H9 (cell line): Measurements from ENCODE around the gene DDX51. TPM values are rescaled to one million over a fixed set of nuclear protein-coding genes. Genes with fewer than 3 reads are reported as not detected.

Source experiments
- DNase-seq: peaks from one replicate; pipeline ENCODE4 v3.0.0-alpha.2; 2017
- H2AFZ ChIP-seq: one replicate; pipeline ENCODE4 v1.6.1; 2013; ENCODE audit warnings: mild to moderate bottlenecking, low read length, control low read depth, moderate library complexity
- H2AK5ac ChIP-seq: 2 replicates; pipeline ENCODE4 v1.6.1; 2013; ENCODE audit warnings: low read length, control low read depth, mixed read lengths; ENCODE audit not compliant: insufficient read length
- H2BK120ac ChIP-seq: one replicate; pipeline ENCODE4 v1.6.1; 2013; ENCODE audit warnings: low read depth, mild to moderate bottlenecking, low read length, control low read depth, inconsistent platforms; ENCODE audit not compliant: poor library complexity, severe bottlenecking
- H2BK12ac ChIP-seq: 2 replicates; pipeline ENCODE4 v1.6.1; 2013; ENCODE audit warnings: low read length, control low read depth, mixed read lengths, low read depth; ENCODE audit not compliant: insufficient read length
- H2BK15ac ChIP-seq: 2 replicates; pipeline ENCODE4 v1.6.1; 2013; ENCODE audit warnings: low read depth, low read length, control low read depth
- H2BK20ac ChIP-seq: one replicate; pipeline ENCODE4 v1.6.1; 2013; ENCODE audit warnings: low read depth, mild to moderate bottlenecking, low read length, control low read depth, inconsistent platforms; ENCODE audit not compliant: poor library complexity, severe bottlenecking
- H2BK5ac ChIP-seq: 2 replicates; pipeline ENCODE4 v1.6.1; 2013; ENCODE audit warnings: low read length, control low read depth, mixed read lengths; ENCODE audit not compliant: insufficient read length
- H3K14ac ChIP-seq: 2 replicates; pipeline ENCODE4 v1.6.1; 2013; ENCODE audit warnings: low read length, control low read depth; ENCODE audit not compliant: insufficient read depth
- H3K18ac ChIP-seq: 2 replicates; pipeline ENCODE4 v1.6.1; 2013; ENCODE audit warnings: low read depth, mild to moderate bottlenecking, mixed read lengths, low read length, control low read depth; ENCODE audit not compliant: insufficient read length
- H3K23ac ChIP-seq: 2 replicates; pipeline ENCODE4 v1.6.1; 2013; ENCODE audit warnings: low read length, control low read depth, mixed read lengths, low read depth; ENCODE audit not compliant: insufficient read length
- H3K23me2 ChIP-seq: 2 replicates; pipeline ENCODE4 v1.6.1; 2013; ENCODE audit warnings: low read depth, mild to moderate bottlenecking, mixed read lengths, low read length, control low read depth; ENCODE audit not compliant: insufficient read length, poor library complexity, severe bottlenecking
- H3K27ac ChIP-seq: 2 replicates; pipeline ENCODE4 v1.5.1; 2013; ENCODE audit warnings: low read length, control low read depth, mixed read lengths, low read depth; ENCODE audit not compliant: insufficient read length
- H3K27me3 ChIP-seq: 2 replicates; pipeline ENCODE4 v1.6.1; 2013; ENCODE audit warnings: low read length, control low read depth, inconsistent platforms; ENCODE audit not compliant: insufficient read depth
- H3K4ac ChIP-seq: 2 replicates; pipeline ENCODE4 v1.6.1; 2013; ENCODE audit warnings: low read depth, mild to moderate bottlenecking, control low read depth, inconsistent platforms, low read length, moderate library complexity
- H3K4me1 ChIP-seq: 2 replicates; pipeline ENCODE4 v1.6.1; 2013; ENCODE audit warnings: low read length, control low read depth, inconsistent platforms; ENCODE audit not compliant: insufficient read depth
- H3K4me2 ChIP-seq: 2 replicates; pipeline ENCODE4 v1.6.1; 2013; ENCODE audit warnings: low read length, control low read depth, mixed read lengths; ENCODE audit not compliant: insufficient read length, insufficient read depth
- H3K56ac ChIP-seq: 2 replicates; pipeline ENCODE4 v1.6.1; 2013; ENCODE audit warnings: low read depth, mild to moderate bottlenecking, mixed read lengths, low read length, control low read depth; ENCODE audit not compliant: insufficient read length
- H3K79me1 ChIP-seq: 2 replicates; pipeline ENCODE4 v1.6.1; 2013; ENCODE audit warnings: low read depth, mild to moderate bottlenecking, moderate library complexity, low read length, control low read depth, inconsistent platforms; ENCODE audit not compliant: insufficient read depth, poor library complexity, severe bottlenecking
- H3K79me2 ChIP-seq: 2 replicates; pipeline ENCODE4 v1.6.1; 2013; ENCODE audit warnings: low read length, control low read depth, inconsistent platforms; ENCODE audit not compliant: insufficient read depth
- H3K9ac ChIP-seq: 2 replicates; pipeline ENCODE4 v1.6.1; 2013; ENCODE audit warnings: low read length, control low read depth, mixed read lengths; ENCODE audit not compliant: insufficient read length; ENCODE audit errors: extremely low read depth
- H3K9me3 ChIP-seq: one replicate; pipeline ENCODE4 v1.6.1; 2013; ENCODE audit warnings: low read depth, low read length, inconsistent platforms; ENCODE audit not compliant: control insufficient read depth
- H3T11ph ChIP-seq: one replicate; pipeline ENCODE4 v1.6.1; 2013; ENCODE audit warnings: mild to moderate bottlenecking, low read length, control low read depth, inconsistent platforms
- H4K20me1 ChIP-seq: one replicate; pipeline ENCODE4 v1.6.1; 2013; ENCODE audit not compliant: control insufficient read depth, insufficient read length, insufficient read depth
- H4K5ac ChIP-seq: 2 replicates; pipeline ENCODE4 v1.6.1; 2013; ENCODE audit warnings: low read depth, mild to moderate bottlenecking, mixed read lengths, low read length, control low read depth; ENCODE audit not compliant: insufficient read length
- H4K8ac ChIP-seq: replicated peaks from 2 replicates; pipeline ENCODE4 v1.6.1; 2013; ENCODE audit warnings: low read length, control low read depth, mixed read lengths, low read depth; ENCODE audit not compliant: insufficient read length
- H4K91ac ChIP-seq: 2 replicates; pipeline ENCODE4 v1.6.1; 2013; ENCODE audit warnings: low read depth, mild to moderate bottlenecking, moderate library complexity, mixed read lengths, low read length, control low read depth; ENCODE audit not compliant: insufficient read length
- H3K27ac Mint-ChIP-seq, 3 experiments: 2 replicates in 2 of 3; 3 replicates in 1 of 3; pipeline ENCODE4 v1.8.0; 2020 to 2021; ENCODE audit warnings: mixed read lengths in 3 of 3, mild to moderate bottlenecking in 1 of 3, moderate library complexity in 1 of 3
- H3K27me3 Mint-ChIP-seq: 2 replicates; pipeline ENCODE4 v1.8.0; 2021; ENCODE audit warnings: low read depth, mild to moderate bottlenecking, moderate library complexity, mixed read lengths
- H3K36me3 Mint-ChIP-seq, 3 experiments: 2 replicates in 2 of 3; 3 replicates in 1 of 3; pipeline ENCODE4 v1.8.0; 2020 to 2021; ENCODE audit warnings: low read depth in 3 of 3, mixed read lengths in 3 of 3; ENCODE audit not compliant: insufficient read depth in 1 of 3
- H3K4me1 Mint-ChIP-seq, 2 experiments: 2 replicates each; pipeline ENCODE4 v1.8.0; 2020; ENCODE audit warnings: mixed read lengths in 2 of 2
- H3K4me3 Mint-ChIP-seq, 2 experiments: 2 replicates in 1 of 2; 3 replicates in 1 of 2; pipeline ENCODE4 v1.8.0; 2020 to 2021; ENCODE audit warnings: mild to moderate bottlenecking in 2 of 2, mixed read lengths in 2 of 2, moderate library complexity in 1 of 2
- H3K9me3 Mint-ChIP-seq, 2 experiments: 2 replicates in 1 of 2; 3 replicates in 1 of 2; pipeline ENCODE4 v1.8.0; 2020; ENCODE audit warnings: mild to moderate bottlenecking in 2 of 2, mixed read lengths in 2 of 2, moderate library complexity in 1 of 2
- WGBS: extraction: QIAGEN DNeasy Blood & Tissue Kit; methylation state at CpG from one replicate; pipeline ENCODE4 v1.1.7; 2013; ENCODE audit warnings: missing lambda C conversion rate, low lambda C conversion rate, mixed read lengths; ENCODE audit not compliant: insufficient read length; ENCODE audit errors: extremely low coverage; 5-methylcytosine and 5-hydroxymethylcytosine counted together
- total RNA-seq: library from RNA; stranded (reverse); gene quantifications from 2 replicates; pipeline ENCODE4 v1.2.1, GENCODE V29; 2021
- TF ChIP-seq, protein P1 (sequence below): fragments of 200-600 bp; sonication (generic); conservative IDR thresholded peaks from 3 replicates; pipeline ENCODE4 v1.8.0; 2021; ENCODE audit warnings: antibody characterized with exemption, mild to moderate bottlenecking

Gene DDX51
- total RNA-seq, 1 experiment from 2014 or later, result 37.9 TPM

DNA sequence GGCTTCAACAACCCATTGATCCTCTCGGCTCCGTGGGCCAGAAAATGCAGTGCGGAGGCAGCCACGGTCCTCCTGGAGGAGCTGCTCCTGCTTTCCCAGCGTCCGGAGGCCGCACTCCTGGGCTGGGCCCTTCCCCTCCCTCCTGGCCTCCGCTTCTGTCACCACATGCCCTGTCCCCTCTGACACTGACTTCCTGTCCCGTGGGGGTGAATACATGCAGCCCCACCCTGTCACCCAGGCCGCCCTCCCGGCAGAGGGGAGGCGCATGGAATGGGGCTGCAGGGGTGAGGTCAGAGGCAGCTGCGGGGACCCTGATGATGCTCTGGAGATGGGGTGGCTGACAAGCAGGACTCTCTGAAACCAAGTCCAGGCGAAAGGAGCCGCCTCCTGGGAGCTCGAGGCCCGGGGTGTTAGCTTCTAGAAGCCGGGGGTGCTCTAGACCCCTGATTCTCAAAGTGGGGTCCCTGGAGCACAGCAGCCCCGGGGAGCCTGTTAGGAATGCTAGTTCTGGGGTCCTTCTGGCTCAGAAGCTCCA is 32.3 kb upstream of the DDX51 start:
- H3K9me3 ChIP-seq, result no peaks in the 10 kb centered on the region

More for the DNA sequence above, 32.3 kb upstream of the DDX51 start:
- peaks cover 3 to 5% of the 10 kb centered on the region in 2 experiments; a peak in 3 of 4 replicates for H3K4me1 Mint-ChIP-seq
- H2AFZ ChIP-seq, result no peak overlapping the region
- H3K36me3 Mint-ChIP-seq, result no peaks in the 10 kb centered on the region
- H3K4me1 ChIP-seq, result no peaks in the 10 kb centered on the region
- no peak overlapping the region for H2BK20ac ChIP-seq
- no peaks in the 10 kb centered on the region for H3K79me1 ChIP-seq
- no peak overlapping the region for H3K56ac ChIP-seq
- no peak overlapping the region for H4K91ac ChIP-seq
- H2BK120ac ChIP-seq, result no peak overlapping the region
- H3K4me2 ChIP-seq, result no peak overlapping the region
- no peaks in the 10 kb centered on the region for H3K23me2 ChIP-seq
- no peak overlapping the region for H3K9ac ChIP-seq
- TF ChIP-seq, protein P1, sequence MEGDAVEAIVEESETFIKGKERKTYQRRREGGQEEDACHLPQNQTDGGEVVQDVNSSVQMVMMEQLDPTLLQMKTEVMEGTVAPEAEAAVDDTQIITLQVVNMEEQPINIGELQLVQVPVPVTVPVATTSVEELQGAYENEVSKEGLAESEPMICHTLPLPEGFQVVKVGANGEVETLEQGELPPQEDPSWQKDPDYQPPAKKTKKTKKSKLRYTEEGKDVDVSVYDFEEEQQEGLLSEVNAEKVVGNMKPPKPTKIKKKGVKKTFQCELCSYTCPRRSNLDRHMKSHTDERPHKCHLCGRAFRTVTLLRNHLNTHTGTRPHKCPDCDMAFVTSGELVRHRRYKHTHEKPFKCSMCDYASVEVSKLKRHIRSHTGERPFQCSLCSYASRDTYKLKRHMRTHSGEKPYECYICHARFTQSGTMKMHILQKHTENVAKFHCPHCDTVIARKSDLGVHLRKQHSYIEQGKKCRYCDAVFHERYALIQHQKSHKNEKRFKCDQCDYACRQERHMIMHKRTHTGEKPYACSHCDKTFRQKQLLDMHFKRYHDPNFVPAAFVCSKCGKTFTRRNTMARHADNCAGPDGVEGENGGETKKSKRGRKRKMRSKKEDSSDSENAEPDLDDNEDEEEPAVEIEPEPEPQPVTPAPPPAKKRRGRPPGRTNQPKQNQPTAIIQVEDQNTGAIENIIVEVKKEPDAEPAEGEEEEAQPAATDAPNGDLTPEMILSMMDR, result no peak
- DNase-seq, result no peak
- no peak overlapping the region for H2BK12ac ChIP-seq
- H3K79me2 ChIP-seq, result no peaks in the 10 kb centered on the region
- H3K18ac ChIP-seq, result no peak overlapping the region
- H2BK5ac ChIP-seq, result no peak overlapping the region
- no peak overlapping the region for H3K4ac ChIP-seq
- H3K23ac ChIP-seq, result no peak overlapping the region
- H4K20me1 ChIP-seq, result peaks cover 3% of the 10 kb centered on the region
- H3K9me3 Mint-ChIP-seq, result peaks cover 0 to 3% of the 10 kb centered on the region in 2 experiments; a peak in 1 of 5 replicates
- no CpG with 5 or more reads among the region's 19 CpGs for WGBS
- no peak overlapping the region for H4K5ac ChIP-seq
- H3K27me3 Mint-ChIP-seq, result peaks cover 79% of the 10 kb centered on the region
- H3K27me3 ChIP-seq, result no peaks in the 10 kb centered on the region; the same call in 1 of the 2 replicates
- H3K27ac ChIP-seq, result no peak overlapping the region
- H3K14ac ChIP-seq, result no peak overlapping the region
- peak overlapping the region in 1 of 3 experiments; percentile 59; a peak in 1 of 7 replicates for H3K27ac Mint-ChIP-seq
- H4K8ac ChIP-seq, result no peak overlapping the region
- H2AK5ac ChIP-seq, result no peak overlapping the region
- H3T11ph ChIP-seq, result no peak overlapping the region
- H2BK15ac ChIP-seq, result no peak overlapping the region
- H3K4me3 Mint-ChIP-seq, result no peak overlapping the region
